ENCODE measurements around the gene MPO.

GRCh38 chr17:58265271-58265670, 15.5 kb downstream of the MPO start:
- TF ChIP-seq POLR2A (IDR thresholded peaks at IDR 0.05; ENCODE audit: low read depth, low read length) (no peak), CTCF (conservative IDR thresholded peaks at IDR 0.05; ENCODE audit: low read depth, low read length) (no peak), CEBPB (IDR thresholded peaks at IDR 0.05; ENCODE audit: low read depth, low read length) (no peak), USF2 (IDR thresholded peaks at IDR 0.05; ENCODE audit: low read depth, low read length) (no peak), RAD21 (IDR thresholded peaks at IDR 0.05; ENCODE audit: low read length) (no peak), RFX5 (IDR thresholded peaks at IDR 0.05; ENCODE audit: low read depth, low read length) (no peak), MXI1 (IDR thresholded peaks at IDR 0.05; ENCODE audit: borderline replicate concordance, low read depth, low read length) (no peak), NFE2L2 (IDR thresholded peaks at IDR 0.05; ENCODE audit: low read depth, low read length) (no peak), RCOR1 (IDR thresholded peaks at IDR 0.05; ENCODE audit: insufficient replicate concordance, low read length) (no peak), FOS (IDR thresholded peaks at IDR 0.05; ENCODE audit: low read depth, low read length) (no peak), ELK1 (IDR thresholded peaks at IDR 0.05; ENCODE audit: borderline replicate concordance, low read depth, low read length) (no peak), MAFK (IDR thresholded peaks at IDR 0.05; ENCODE audit: low read depth, low read length) (no peak), CHD1 (IDR thresholded peaks at IDR 0.05; ENCODE audit: low read depth, low read length) (no peak)
